NCI-H345 (cell line): ENCODE results near the gene ELMOD1.
A peak's percentile ranks its signal among the peaks of the same experiment; 100 is the strongest.

ENCODE experiments used
- DNase-seq: peaks from one replicate; lab custom pipeline; 2025; lab: John Stamatoyannopoulos, UW

The ELMOD1 gene

GRCh38 chr11:107688322-107688918 is 97.5 kb downstream of the ELMOD1 start:
- DNase-seq = no peak

GRCh38 chr11:107689317-107690202 is 98.6 kb downstream of the ELMOD1 start:
- DNase-seq = peak; percentile 82

GRCh38 chr11:107691000-107691750 is 100.2 kb downstream of the ELMOD1 start:
- no peak for DNase-seq

- DNase-seq = no peak
Observed at GRCh38 chr11:107695446-107695845, 104.5 kb downstream of the ELMOD1 start.

- no peak for DNase-seq
Observed at GRCh38 chr11:107696140-107696539, 105.2 kb downstream of the ELMOD1 start.

GRCh38 chr11:107697291-107697690 is 106.3 kb downstream of the ELMOD1 start:
- DNase-seq = no peak

GRCh38 chr11:107699371-107700285 is 108.7 kb downstream of the ELMOD1 start:
- DNase-seq = no peak

GRCh38 chr11:107702109-107702660 is 111.2 kb downstream of the ELMOD1 start:
- DNase-seq = no peak

- no peak for DNase-seq
Observed at GRCh38 chr11:107702723-107703122, 111.8 kb downstream of the ELMOD1 start.

GRCh38 chr11:107704451-107704850 is 113.5 kb downstream of the ELMOD1 start:
- no peak for DNase-seq

GRCh38 chr11:107705027-107705426 is 114.1 kb downstream of the ELMOD1 start:
- no peak for DNase-seq

- no peak for DNase-seq
Observed at GRCh38 chr11:107706531-107706930, 115.6 kb downstream of the ELMOD1 start.

- DNase-seq = no peak
Observed at GRCh38 chr11:107707215-107707671, 116.3 kb downstream of the ELMOD1 start.

GRCh38 chr11:107707807-107708206 is 116.9 kb downstream of the ELMOD1 start:
- no peak for DNase-seq

- no peak for DNase-seq
Observed at GRCh38 chr11:107708792-107709191, 117.8 kb downstream of the ELMOD1 start.

GRCh38 chr11:107710301-107710700 is 119.4 kb downstream of the ELMOD1 start:
- DNase-seq = no peak

GRCh38 chr11:107711861-107712755 is 121.2 kb downstream of the ELMOD1 start, which contains the start of gene SLN:
SLN (minus strand) TSS chr11:107712056.
- DNase-seq = no peak

- DNase-seq = no peak
Observed at GRCh38 chr11:107713009-107713408, 122.1 kb downstream of the ELMOD1 start.
